Endothelial cell of umbilical vein (primary cell): Measurements from ENCODE around the gene XPOT. TPM values are rescaled to one million over a fixed set of nuclear protein-coding genes. Genes with fewer than 3 reads are reported as not detected.

Experiments used
- BruUV-seq: library from RNA; stranded (reverse); fragments of 400-500 nt; replicated peaks from 2 replicates; lab custom pipeline; 2021; lab: Mats Ljungman, UMichigan
- CTCF ChIA-PET: fragments of 300-600, 350-600 bp; sonication (Branson Sonifier 250); formaldehyde crosslinking; loops from one replicate; lab custom pipeline; 2021; ENCODE audit warnings: antibody characterized with exemption, inconsistent platforms; lab: Charles Lee
- POLR2A ChIA-PET: fragments of 300-600, 350-600 bp; sonication (Branson Sonifier 250); formaldehyde crosslinking; loops from one replicate; lab custom pipeline; 2021; ENCODE audit warnings: antibody characterized with exemption, inconsistent platforms; lab: Charles Lee
- DNase-seq: peaks from one replicate; pipeline ENCODE4 v3.0.0-alpha.2; 2011; ENCODE audit warnings: low read depth, low spot score
- FAIRE-seq: peaks from 2 replicates; lab custom pipeline; 2011; peaks lifted over from hg19 to GRCh38; lab: Jason Lieb, UNC
- H2AFZ ChIP-seq: 2 replicates; pipeline ENCODE4 v1.6.0; 2012; ENCODE audit warnings: low read depth, low read length, control low read depth, inconsistent platforms
- H3K27ac ChIP-seq: 2 replicates; pipeline ENCODE4 v1.5.1; 2011; ENCODE audit warnings: low read depth, mild to moderate bottlenecking, control low read depth, low read length, moderate library complexity; ENCODE audit not compliant: insufficient read depth
- H3K27me3 ChIP-seq, 2 experiments: 2 replicates each; pipeline versions ENCODE4 v1.6.0 to v1.6.1; 2011; ENCODE audit warnings: low read length in 2 of 2, mixed read lengths in 1 of 2; ENCODE audit not compliant: control insufficient read depth in 2 of 2, insufficient read depth in 2 of 2
- H3K36me3 ChIP-seq, 2 experiments: 2 replicates in 1 of 2; 3 replicates in 1 of 2; pipeline ENCODE4 v1.5.1; 2011; ENCODE audit warnings: low read length in 2 of 2, mild to moderate bottlenecking in 1 of 2, moderate library complexity in 1 of 2; ENCODE audit not compliant: control insufficient read depth in 2 of 2, insufficient read depth in 2 of 2; ENCODE audit errors: extremely low read depth in 1 of 2
- H3K4me1 ChIP-seq: 3 replicates; pipeline ENCODE4 v1.5.1; 2011; ENCODE audit warnings: mild to moderate bottlenecking, low read length; ENCODE audit not compliant: control insufficient read depth, insufficient read depth; ENCODE audit errors: extremely low read depth
- H3K4me2 ChIP-seq: 2 replicates; pipeline ENCODE4 v1.6.1; 2011; ENCODE audit warnings: low read length, control low read depth, mixed read lengths; ENCODE audit not compliant: insufficient read depth
- H3K4me3 ChIP-seq, 3 experiments: fragments of 200-600 bp in 1 of 3; sonication (generic), shearing (Covaris generic) in 1 of 3; replicated peaks in 1 of 3; 2 replicates each; pipeline ENCODE4 v1.5.1; 2011 to 2016; ENCODE audit warnings: control low read depth in 3 of 3, low read length in 3 of 3, mild to moderate bottlenecking in 2 of 3, inconsistent platforms in 1 of 3, low read depth in 1 of 3, moderate library complexity in 1 of 3; ENCODE audit not compliant: insufficient read depth in 1 of 3
- H3K79me2 ChIP-seq: 2 replicates; pipeline ENCODE4 v1.6.0; 2012; ENCODE audit warnings: low read length, inconsistent platforms; ENCODE audit not compliant: control insufficient read depth, insufficient read depth
- H3K9ac ChIP-seq: replicated peaks from 2 replicates; pipeline ENCODE3; 2011; ENCODE audit warnings: low read length, control low read depth; ENCODE audit not compliant: insufficient read depth; ENCODE audit errors: extremely low read depth
- H3K9me1 ChIP-seq: replicated peaks from 3 replicates; pipeline ENCODE4 v1.6.0; 2011; ENCODE audit warnings: mild to moderate bottlenecking, low read length; ENCODE audit not compliant: control insufficient read depth, insufficient read depth; ENCODE audit errors: extremely low read depth
- H3K9me3 ChIP-seq: replicated peaks from 2 replicates; pipeline ENCODE4 v1.5.1; 2012; ENCODE audit warnings: low read length, inconsistent platforms; ENCODE audit not compliant: control insufficient read depth, insufficient read depth
- H4K20me1 ChIP-seq: replicated peaks from 2 replicates; pipeline ENCODE3; 2011; ENCODE audit warnings: mild to moderate bottlenecking, low read length; ENCODE audit not compliant: control insufficient read depth, insufficient read depth; ENCODE audit errors: extremely low read depth
- FOS ChIP-seq: IDR thresholded peaks from 2 replicates; pipeline ENCODE4 v1.6.1; 2011; ENCODE audit warnings: mild to moderate bottlenecking, low read length, moderate library complexity, borderline replicate concordance; ENCODE audit not compliant: insufficient read depth
- JUN ChIP-seq: IDR thresholded peaks from 2 replicates; pipeline ENCODE4 v1.6.1; 2011; ENCODE audit warnings: borderline replicate concordance, low read depth; ENCODE audit not compliant: insufficient read length, insufficient read depth
- MYC ChIP-seq: IDR thresholded peaks from one replicate; pipeline ENCODE4 v1.6.1; 2011; ENCODE audit warnings: mild to moderate bottlenecking, low read depth, low read length
- POLR2A ChIP-seq: IDR thresholded peaks from 2 replicates; pipeline ENCODE4 v1.6.1; 2012; ENCODE audit warnings: low read depth, mild to moderate bottlenecking, control low read depth, low read length
- dilution Hi-C: fragments of 300-500 bp; cut with MboI; formaldehyde crosslinking; loops from one replicate; pipeline ENCODE4 v1.15.0; 2019; ENCODE audit warnings: low sequenced_read_pairs; ENCODE audit not compliant: extremely low pct_ligation_motif_present
- intact Hi-C: fragments of 100-400 bp; cut with micrococcal nuclease; formaldehyde crosslinking; loops from one replicate; pipeline ENCODE4 v1.10.0; 2022
- polyA plus RNA-seq, 4 experiments: library from polyadenylated mRNA; depleted of rRNA in 3 of 4; stranded (reverse) in 3 of 4; unstranded in 1 of 4; fragments of >200 nt; gene quantifications; 2 replicates each; pipeline versions ENCODE4 v1.2.1 to v1.2.3, GENCODE V29; 2011 to 2012; ENCODE audit warnings: missing spikeins in 1 of 4
- total RNA-seq: library from RNA; stranded (reverse); gene quantifications from 2 replicates; pipeline ENCODE4 v1.2.3, GENCODE V29; 2021
- TF ChIP-seq, protein P1 (sequence below): IDR thresholded peaks from 2 replicates; pipeline ENCODE4 v1.6.1; 2011; ENCODE audit not compliant: insufficient read depth, insufficient read length

The XPOT gene
- total and polyA plus RNA-seq, 2 donors (not counting 3 experiments of a cell fraction or from before 2014, with no cell fraction given), result 21.9 to 88.9 TPM

DNA sequence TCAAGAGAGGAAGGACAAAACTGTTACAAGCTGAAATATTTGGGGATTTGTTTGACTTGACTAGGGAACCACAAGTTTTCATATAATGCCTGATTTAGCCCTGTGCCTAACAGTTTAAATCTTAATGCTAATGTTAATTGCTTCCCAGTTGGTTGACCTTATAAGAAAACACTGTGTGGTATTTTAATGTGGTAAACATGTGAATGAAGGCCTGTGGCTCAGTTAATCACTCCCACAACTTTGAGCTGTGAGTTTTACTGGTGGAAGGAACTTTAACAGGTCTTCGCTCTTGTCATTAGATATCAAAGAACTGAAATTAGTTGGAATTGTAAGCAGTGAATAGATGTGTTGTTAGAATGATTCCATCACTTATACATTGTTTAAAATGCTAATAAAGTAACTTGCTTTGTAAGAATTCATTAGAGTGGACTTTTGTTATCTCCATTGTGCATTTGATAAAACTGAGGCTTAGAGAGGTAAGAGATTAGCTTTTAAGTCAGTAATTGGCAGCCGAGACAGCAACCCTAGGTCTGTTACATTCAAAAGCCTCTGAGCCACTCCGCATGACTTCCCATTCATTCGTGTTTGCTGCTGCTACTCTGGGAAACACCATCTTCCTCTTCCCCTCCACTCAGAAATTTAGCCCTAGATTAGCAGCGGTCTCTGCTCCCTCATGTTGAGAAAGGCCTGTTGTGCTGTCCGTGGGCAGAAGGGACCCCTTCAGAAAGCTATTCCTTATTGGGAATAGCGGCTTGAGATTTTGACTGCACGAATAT is 46.7 kb downstream of the XPOT start:
- H3K4me2 ChIP-seq, result peak overlapping the region; percentile 82
- no peak overlapping the region for H3K27ac ChIP-seq
- FAIRE-seq (peak; percentile 47), DNase-seq (peak; percentile 23)
- no TSS peak for BruUV-seq
- TF ChIP-seq MYC, result no peak
- TF ChIP-seq JUN, result no peak
- TF ChIP-seq FOS, result no peak
- TF ChIP-seq POLR2A, result no peak
- TF ChIP-seq, protein P1, sequence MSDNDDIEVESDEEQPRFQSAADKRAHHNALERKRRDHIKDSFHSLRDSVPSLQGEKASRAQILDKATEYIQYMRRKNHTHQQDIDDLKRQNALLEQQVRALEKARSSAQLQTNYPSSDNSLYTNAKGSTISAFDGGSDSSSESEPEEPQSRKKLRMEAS, result no peak
- peaks cover 35% of the 10 kb centered on the region for H3K79me2 ChIP-seq
- peak overlapping the region; percentile 97 for H3K9ac ChIP-seq
- dilution Hi-C loops, result no loop called here
- POLR2A ChIA-PET, result no interaction called here
- CTCF ChIA-PET, result interaction anchor here (0.9 to 1.5 kb wide), 2 partner anchors 16 to 625 kb away, joined by 3 read pairs; no protein-coding TSS in a partner anchor
- H3K4me3 ChIP-seq, result peak overlapping the region; percentile 39 to 100 (median 83)
- no peaks in the 10 kb centered on the region for H3K27me3 ChIP-seq
- intact Hi-C loops, result loop anchor here (5.0 kb wide), 1 partner anchor 161 kb away; the partner anchor contains the start of gene RASSF3
- no peaks in the 10 kb centered on the region for H4K20me1 ChIP-seq
- H3K9me3 ChIP-seq, result no peaks in the 10 kb centered on the region
- peaks cover under 1 to 2% of the 10 kb centered on the region in 2 experiments for H3K36me3 ChIP-seq
- no peak overlapping the region for H2AFZ ChIP-seq
- peaks cover 15% of the 10 kb centered on the region for H3K4me1 ChIP-seq
- H3K9me1 ChIP-seq, result no peaks in the 10 kb centered on the region
